ENCODE measurements around the gene NLRP4. TPM values are rescaled to one million over a fixed set of nuclear protein-coding genes. Genes with fewer than 3 reads are reported as not detected.

NLRP4 gene
- total RNA-seq, 4 donors from 2014 or later: not detected

DNA sequence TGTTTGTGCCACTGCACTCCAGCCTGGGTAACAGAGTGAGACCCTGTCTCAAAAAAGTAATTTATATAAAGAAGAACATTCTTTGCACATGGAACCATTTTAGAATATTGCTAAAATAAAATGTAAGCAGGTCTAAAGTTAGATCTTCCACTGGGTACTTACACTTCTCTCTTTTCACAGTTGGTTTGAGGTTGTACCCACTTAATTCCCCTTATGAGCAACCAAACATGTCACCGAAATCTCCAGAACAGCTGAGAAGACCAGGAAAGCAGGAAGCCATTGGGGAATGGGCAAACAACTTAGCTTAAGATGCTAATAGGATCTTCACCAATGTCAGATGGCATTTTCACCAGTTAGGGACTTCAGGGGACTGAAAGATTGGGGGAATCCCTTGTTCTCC is 18.8 kb downstream of the NLRP4 start:
- ATAC-seq (ENCODE audit: low FRiP score) (no peak), DNase-seq (ENCODE audit: low spot score) (no peak)
- TF ChIP-seq, protein P1, sequence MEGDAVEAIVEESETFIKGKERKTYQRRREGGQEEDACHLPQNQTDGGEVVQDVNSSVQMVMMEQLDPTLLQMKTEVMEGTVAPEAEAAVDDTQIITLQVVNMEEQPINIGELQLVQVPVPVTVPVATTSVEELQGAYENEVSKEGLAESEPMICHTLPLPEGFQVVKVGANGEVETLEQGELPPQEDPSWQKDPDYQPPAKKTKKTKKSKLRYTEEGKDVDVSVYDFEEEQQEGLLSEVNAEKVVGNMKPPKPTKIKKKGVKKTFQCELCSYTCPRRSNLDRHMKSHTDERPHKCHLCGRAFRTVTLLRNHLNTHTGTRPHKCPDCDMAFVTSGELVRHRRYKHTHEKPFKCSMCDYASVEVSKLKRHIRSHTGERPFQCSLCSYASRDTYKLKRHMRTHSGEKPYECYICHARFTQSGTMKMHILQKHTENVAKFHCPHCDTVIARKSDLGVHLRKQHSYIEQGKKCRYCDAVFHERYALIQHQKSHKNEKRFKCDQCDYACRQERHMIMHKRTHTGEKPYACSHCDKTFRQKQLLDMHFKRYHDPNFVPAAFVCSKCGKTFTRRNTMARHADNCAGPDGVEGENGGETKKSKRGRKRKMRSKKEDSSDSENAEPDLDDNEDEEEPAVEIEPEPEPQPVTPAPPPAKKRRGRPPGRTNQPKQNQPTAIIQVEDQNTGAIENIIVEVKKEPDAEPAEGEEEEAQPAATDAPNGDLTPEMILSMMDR (IDR thresholded peaks at IDR 0.05): no peak

DNA sequence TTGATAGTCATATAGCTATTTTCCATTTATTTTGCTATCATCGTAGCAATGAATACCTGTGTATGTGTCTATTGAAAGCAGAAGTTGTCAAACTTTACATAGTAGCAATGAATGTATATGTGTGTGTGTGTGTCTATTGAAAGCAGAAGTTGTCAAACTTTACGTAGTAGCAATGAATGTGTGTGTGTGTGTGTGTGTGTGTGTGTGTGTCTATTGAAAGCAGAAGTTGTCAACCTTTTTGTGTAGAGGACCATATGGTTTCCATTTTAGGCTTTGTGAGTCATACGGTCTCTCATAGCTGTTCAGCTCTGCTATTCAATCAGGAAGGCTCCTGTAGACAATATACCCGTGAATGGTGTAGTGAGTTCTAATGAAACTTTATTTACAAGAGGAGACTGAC is 20.8 kb downstream of the NLRP4 start:
- no peak for ATAC-seq (ENCODE audit: low FRiP score)
- DNase-seq (ENCODE audit: low spot score): no peak
- TF ChIP-seq, protein P1 (IDR thresholded peaks at IDR 0.05): no peak

DNA sequence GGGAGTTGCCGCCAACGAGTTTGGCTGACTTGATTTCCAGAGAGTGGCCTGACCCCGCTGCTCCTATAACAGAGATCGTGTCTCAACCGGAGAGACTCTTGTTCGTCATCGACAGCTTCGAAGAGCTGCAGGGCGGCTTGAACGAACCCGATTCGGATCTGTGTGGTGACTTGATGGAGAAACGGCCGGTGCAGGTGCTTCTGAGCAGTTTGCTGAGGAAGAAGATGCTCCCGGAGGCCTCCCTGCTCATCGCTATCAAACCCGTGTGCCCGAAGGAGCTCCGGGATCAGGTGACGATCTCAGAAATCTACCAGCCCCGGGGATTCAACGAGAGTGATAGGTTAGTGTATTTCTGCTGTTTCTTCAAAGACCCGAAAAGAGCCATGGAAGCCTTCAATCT is 21.6 kb downstream of the NLRP4 start:
- DNase-seq (ENCODE audit: low spot score) (no peak), ATAC-seq (ENCODE audit: low FRiP score) (no peak)
- TF ChIP-seq, protein P1 (IDR thresholded peaks at IDR 0.05): no peak

DNA sequence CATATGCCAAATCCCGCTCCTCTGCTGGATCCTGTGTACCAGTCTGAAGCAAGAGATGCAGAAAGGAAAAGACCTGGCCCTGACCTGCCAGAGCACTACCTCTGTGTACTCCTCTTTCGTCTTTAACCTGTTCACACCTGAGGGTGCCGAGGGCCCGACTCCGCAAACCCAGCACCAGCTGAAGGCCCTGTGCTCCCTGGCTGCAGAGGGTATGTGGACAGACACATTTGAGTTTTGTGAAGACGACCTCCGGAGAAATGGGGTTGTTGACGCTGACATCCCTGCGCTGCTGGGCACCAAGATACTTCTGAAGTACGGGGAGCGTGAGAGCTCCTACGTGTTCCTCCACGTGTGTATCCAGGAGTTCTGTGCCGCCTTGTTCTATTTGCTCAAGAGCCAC is 22.1 kb downstream of the NLRP4 start:
- DNase-seq (ENCODE audit: low spot score) (no peak), ATAC-seq (ENCODE audit: low FRiP score) (no peak)
- TF ChIP-seq, protein P1 (IDR thresholded peaks at IDR 0.05): no peak

DNA sequence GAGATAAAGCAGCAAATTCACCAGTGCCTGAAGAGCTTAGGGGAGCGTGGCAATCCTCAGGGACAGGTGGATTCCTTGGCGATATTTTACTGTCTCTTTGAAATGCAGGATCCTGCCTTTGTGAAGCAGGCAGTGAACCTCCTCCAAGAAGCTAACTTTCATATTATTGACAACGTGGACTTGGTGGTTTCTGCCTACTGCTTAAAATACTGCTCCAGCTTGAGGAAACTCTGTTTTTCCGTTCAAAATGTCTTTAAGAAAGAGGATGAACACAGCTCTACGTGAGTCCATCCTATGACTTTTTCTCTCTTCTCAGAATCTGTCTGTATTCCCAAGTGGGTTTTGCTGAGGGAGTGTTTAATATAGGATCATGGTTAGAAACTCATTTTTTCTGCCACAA is 22.6 kb downstream of the NLRP4 start:
- no peak for ATAC-seq (ENCODE audit: low FRiP score)
- no peak for DNase-seq (ENCODE audit: low spot score)
- TF ChIP-seq, protein P1 (IDR thresholded peaks at IDR 0.05): no peak

- TF ChIP-seq, protein P1 (IDR thresholded peaks at IDR 0.05): no peak
- no peak for ATAC-seq (ENCODE audit: low FRiP score)
- DNase-seq (ENCODE audit: low spot score): no peak
Measured at GRCh38 chr19:55866521-55866920, 30.2 kb downstream of the NLRP4 start.

DNA sequence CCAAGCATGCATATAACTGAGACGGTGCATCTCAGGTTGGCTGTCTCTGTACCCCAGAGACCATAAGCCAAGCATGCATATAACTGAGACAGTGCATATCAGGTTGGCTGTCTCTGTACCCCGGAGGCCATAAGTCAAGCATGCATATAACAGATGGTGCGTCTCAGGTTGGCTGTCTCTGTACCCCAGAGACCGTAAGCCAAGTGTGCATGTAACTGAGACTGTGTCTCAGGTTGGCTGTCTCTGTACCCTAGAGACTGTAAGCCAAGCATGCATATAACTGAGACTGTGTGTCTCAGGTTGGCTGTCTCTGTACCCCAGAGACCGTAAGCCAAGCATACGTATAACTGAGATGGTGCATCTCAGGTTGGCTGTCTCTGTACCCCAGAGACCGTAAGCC is 30.8 kb downstream of the NLRP4 start:
- TF ChIP-seq, protein P1 (IDR thresholded peaks at IDR 0.05): no peak
- DNase-seq (ENCODE audit: low spot score) (no peak), ATAC-seq (ENCODE audit: low FRiP score) (no peak)
